BJ (cell line): ENCODE measurements around the gene ENTHD1. TPM values are rescaled to one million over a fixed set of nuclear protein-coding genes. Genes with fewer than 3 reads are reported as not detected.
"Not testable (repeated sequence)": the region's sequence is repeated elsewhere in the genome, so short reads cannot be mapped to it uniquely, and the experiment has no call there.

Experiments used
- CTCF ChIA-PET: fragments of 350-600 bp; formaldehyde crosslinking; extraction: SDS; loops from one replicate; lab custom pipeline; 2021; ENCODE audit warnings: antibody characterized with exemption, inconsistent platforms; lab: Yijun Ruan, JAX
- POLR2A ChIA-PET: fragments of 300-600 bp; sonication (Branson Sonifier 250); formaldehyde crosslinking; extraction: SDS; loops from one replicate; lab custom pipeline; 2021; ENCODE audit warnings: antibody characterized with exemption; lab: Charles Lee
- DNase-seq: peaks from one replicate; pipeline ENCODE4 v3.0.0-alpha.2; 2011; ENCODE audit warnings: low read depth
- H3K27me3 ChIP-seq: 2 replicates; pipeline ENCODE4 v1.6.0; 2011; ENCODE audit warnings: low read length; ENCODE audit not compliant: control insufficient read depth, insufficient read depth
- H3K36me3 ChIP-seq: 2 replicates; pipeline ENCODE4 v1.5.1; 2011; ENCODE audit warnings: low read length; ENCODE audit not compliant: control insufficient read depth, insufficient read depth
- H3K4me3 ChIP-seq: 2 replicates; pipeline ENCODE4 v1.5.1; 2011; ENCODE audit warnings: low read depth, mild to moderate bottlenecking, control low read depth, low read length
- polyA plus RNA-seq: library from polyadenylated mRNA; depleted of rRNA; stranded (reverse); fragments of >200 nt; gene quantifications from 2 replicates; pipeline ENCODE4 v1.2.3, GENCODE V29; 2011
- TF ChIP-seq, protein P1 (sequence below): IDR thresholded peaks from 2 replicates; pipeline ENCODE4 v1.5.1; 2011; ENCODE audit warnings: low read depth, mild to moderate bottlenecking, control low read depth, inconsistent platforms, low read length, moderate library complexity; ENCODE audit not compliant: insufficient read depth

The ENTHD1 gene
- polyA plus RNA-seq, 1 experiment = not detected

DNA sequence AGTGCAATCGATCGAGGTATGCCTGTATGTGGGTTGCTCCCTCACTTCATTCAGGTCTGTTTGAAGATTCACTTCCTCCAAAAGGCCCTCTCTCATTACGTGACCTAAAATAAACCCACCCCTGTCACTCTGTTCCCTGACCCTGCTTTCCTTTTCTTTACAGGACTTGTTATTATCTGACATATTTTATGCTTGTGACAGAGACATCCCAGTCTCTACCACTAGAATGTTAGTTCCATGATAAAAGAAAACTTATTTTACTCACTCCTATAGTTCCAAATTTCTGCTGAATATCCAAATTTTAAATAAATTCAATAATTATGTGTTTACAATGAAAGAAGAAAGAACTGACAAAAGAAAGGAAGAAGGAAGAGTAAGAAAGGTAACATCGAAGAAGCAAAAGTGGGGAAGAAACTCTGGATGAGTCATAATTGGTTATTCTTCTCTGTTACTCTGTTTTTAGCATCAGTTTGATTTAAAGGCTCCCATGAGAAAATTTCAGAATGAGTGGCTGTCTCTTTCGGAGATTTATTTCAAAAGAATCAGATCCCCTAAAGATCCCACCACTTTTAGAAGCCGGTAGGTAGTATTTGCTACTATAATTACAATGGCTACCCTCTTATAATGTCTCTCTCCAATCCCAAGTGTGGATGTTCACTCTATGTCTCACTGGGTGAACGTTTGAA lies 33.5 kb downstream of the ENTHD1 start:
- peaks cover 2% of the 10 kb centered on the region; the same call in 1 of the 2 replicates for H3K27me3 ChIP-seq
- TF ChIP-seq, protein P1, sequence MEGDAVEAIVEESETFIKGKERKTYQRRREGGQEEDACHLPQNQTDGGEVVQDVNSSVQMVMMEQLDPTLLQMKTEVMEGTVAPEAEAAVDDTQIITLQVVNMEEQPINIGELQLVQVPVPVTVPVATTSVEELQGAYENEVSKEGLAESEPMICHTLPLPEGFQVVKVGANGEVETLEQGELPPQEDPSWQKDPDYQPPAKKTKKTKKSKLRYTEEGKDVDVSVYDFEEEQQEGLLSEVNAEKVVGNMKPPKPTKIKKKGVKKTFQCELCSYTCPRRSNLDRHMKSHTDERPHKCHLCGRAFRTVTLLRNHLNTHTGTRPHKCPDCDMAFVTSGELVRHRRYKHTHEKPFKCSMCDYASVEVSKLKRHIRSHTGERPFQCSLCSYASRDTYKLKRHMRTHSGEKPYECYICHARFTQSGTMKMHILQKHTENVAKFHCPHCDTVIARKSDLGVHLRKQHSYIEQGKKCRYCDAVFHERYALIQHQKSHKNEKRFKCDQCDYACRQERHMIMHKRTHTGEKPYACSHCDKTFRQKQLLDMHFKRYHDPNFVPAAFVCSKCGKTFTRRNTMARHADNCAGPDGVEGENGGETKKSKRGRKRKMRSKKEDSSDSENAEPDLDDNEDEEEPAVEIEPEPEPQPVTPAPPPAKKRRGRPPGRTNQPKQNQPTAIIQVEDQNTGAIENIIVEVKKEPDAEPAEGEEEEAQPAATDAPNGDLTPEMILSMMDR = no peak
- no peak for DNase-seq
- ChIA-PET POLR2A (no interaction called here), CTCF (no interaction called here)
- no peaks in the 10 kb centered on the region for H3K36me3 ChIP-seq
- H3K4me3 ChIP-seq = no peak overlapping the region

DNA sequence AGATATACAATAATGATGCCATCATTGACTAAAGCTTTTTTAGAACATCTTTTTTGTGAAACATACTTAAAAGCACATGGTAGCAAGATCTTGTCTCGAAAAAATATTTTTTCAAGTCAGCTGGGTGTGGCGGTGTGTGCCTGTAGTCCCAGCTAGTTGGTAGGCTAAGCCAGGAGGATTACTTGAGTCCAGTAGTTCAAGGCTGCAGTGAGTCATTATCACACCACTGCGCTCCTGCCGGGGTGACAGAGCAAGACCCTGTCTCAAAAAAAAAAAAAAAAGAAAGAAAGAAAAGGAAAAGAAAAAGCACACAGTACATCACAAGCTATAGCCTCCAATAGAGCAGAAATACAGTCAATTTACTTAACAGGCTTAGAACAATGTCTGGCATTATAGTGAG lies 37.0 kb downstream of the ENTHD1 start:
- Histone ChIP-seq H3K36me3 (no peaks in the 10 kb centered on the region), H3K4me3 (no peak overlapping the region), H3K27me3 (peaks cover 2% of the 10 kb centered on the region; the same call in 1 of the 2 replicates)
- ChIA-PET POLR2A (no interaction called here), CTCF (interaction anchor here (1.0 kb wide), 1 partner anchor 9 kb away, joined by 4 read pairs; no protein-coding TSS in a partner anchor)
- no peak for DNase-seq
- TF ChIP-seq, protein P1 = no peak

DNA sequence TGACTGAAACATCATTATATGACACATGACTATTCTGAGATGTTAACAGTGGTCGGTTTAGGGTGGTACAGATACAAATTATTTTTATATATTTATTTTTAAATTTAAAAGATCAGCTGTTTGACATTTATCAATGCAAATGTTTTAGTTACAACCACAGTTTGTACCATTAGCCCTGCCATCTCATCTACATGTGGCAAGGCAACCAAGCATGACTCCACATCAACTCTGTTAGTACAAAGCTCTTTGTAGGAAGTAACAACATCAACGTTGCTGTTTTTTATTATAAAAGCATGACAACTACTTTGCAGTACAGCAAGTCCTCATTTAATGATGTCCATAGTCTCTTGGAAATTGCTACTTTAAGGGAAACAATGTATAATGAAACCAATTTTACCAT lies 40.8 kb downstream of the ENTHD1 start:
- DNase-seq = no peak
- Histone ChIP-seq H3K27me3 (no peaks in the 10 kb centered on the region; the same call in 1 of the 2 replicates), H3K36me3 (no peaks in the 10 kb centered on the region), H3K4me3 (no peak overlapping the region)
- ChIA-PET POLR2A (no interaction called here), CTCF (no interaction called here)
- TF ChIP-seq, protein P1 = no peak

DNA sequence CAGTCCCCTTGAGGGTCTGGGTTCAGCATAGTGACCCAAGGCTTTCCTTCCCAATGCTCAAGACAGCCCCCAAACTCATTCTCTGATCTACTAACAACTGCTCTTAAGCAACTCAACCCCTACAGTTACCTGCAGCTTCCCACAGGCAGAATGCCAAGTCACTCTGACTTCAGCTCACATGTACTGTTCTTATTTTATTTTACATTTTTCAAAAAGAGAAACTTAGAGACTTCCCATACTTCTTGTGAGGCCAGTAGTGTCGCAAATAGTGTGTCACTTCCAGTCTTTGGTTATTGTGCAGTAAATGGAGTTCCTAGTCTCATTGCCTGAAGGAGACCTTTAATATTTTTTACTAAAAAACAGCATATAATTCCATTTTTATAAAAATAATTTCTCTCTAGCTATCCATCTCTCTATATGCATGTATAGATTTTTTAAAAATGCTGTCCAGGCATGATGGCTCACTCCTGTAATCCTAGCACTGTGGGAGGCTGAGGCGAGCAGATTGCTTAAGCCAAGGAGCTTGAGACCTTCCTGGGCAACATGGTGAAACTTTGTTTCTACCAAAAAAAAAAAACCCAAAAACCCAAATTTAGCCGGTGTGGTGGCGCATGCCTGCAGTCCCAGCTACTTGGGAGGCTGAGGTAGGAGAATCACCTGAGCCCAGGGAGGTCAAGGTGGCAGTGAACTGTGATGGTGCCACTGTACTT lies 41.8 kb downstream of the ENTHD1 start:
- no peak for DNase-seq
- POLR2A ChIA-PET = no interaction called here
- H3K27me3 ChIP-seq = no peaks in the 10 kb centered on the region; the same call in 1 of the 2 replicates
- CTCF ChIA-PET = interaction anchor here (0.7 to 0.9 kb wide), 2 partner anchors 18 to 40 kb away, joined by 3 read pairs; no protein-coding TSS in a partner anchor
- no peak overlapping the region for H3K4me3 ChIP-seq
- TF ChIP-seq, protein P1 = no peak
- no peaks in the 10 kb centered on the region for H3K36me3 ChIP-seq

DNA sequence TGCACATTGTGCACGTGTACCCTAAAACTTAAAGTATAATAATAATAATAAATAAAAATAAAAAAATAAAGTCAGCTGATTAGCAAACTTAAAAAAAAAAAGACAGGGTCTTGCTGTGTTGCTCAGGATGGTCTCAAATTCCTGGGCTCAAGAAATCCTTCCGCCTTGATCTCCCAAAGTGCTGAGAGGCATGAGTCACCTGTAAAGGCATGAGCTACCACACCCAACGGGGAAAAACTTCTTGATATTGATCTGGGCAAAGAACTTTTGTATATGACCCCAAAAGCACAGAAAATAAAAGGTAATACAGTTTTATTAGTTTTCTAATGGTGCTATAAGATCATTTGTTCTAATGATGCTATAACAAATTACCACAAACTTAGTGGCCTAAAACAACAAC lies 46.1 kb downstream of the ENTHD1 start:
- ChIA-PET CTCF (interaction anchor here (0.6 kb wide), 1 partner anchor 42 kb away, joined by 3 read pairs; no protein-coding TSS in a partner anchor), POLR2A (no interaction called here)
- no peak for DNase-seq
- Histone ChIP-seq H3K27me3 (no peaks in the 10 kb centered on the region), H3K36me3 (no peaks in the 10 kb centered on the region), H3K4me3 (no peak overlapping the region)
- TF ChIP-seq, protein P1 = no peak

DNA sequence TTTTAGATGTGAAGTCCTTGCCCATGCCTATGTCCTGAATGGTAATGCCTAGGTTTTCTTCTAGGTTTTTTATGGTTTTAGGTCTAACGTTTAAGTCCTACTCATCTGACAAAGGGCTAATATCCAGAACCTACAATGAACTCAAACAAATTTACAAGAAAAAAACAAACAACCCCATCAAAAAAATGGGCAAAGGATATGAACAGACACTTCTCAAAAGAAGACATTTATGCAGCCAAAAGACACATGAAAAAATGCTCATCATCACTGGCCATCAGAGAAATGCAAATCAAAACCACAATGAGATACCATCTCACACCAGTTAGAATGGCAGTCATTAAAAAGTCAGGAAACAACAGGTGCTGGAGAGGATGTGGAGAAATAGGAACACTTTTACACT lies 47.0 kb downstream of the ENTHD1 start:
- POLR2A ChIA-PET, H3K4me3 ChIP-seq, DNase-seq, H3K36me3 ChIP-seq, CTCF ChIA-PET, H3K27me3 ChIP-seq: not testable (repeated sequence)
